GM19463 (cell line): ENCODE results near the gene JUND.

Experiments used
- ATAC-seq: cut with Tn5 transposase; IDR thresholded peaks from one replicate; pipeline ENCODE4 v1.9.1; 2021; ENCODE audit warnings: mild to moderate bottlenecking, moderate library complexity; ENCODE audit not compliant: unreplicated experiment

The JUND gene

DNA sequence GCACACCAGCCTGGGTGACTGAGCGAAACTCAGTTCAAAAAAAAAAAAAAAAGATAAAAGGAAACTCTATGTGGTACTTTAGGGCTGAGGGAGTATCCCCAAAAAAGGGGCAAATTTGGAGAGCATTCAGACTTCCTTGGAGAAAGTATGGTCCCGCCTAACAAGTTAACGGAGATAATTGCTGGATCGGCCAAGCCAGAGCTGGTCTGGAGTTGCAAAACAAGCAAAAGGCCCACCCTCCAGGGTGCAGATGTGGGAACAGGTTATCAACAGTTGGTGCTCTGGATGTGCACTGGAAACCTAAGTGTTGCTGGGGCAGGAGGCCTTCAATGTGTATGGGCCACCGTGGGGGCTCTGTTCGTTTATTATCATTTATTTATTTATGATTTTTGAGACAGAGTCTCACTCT lies 10.0 kb downstream of the JUND start:
- ATAC-seq, result no peak

DNA sequence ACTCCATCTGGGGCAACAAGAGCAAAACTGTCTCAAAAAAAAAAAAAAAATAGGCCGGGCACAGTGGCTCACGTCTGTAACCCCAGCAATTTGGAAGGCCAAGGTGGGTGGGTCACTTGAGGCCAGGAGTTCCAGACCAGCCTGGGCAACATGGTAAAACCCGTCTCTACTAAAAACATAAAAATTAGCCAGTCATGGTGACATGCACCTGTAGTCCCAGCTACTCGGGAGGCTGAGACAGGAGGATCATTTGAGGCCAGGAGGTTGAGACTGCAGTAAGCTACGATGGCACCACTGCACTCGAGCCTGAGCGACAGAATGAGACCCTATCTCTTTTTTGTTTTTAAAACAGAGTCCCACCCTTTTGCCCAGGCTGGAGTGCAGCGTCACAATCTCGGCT lies 11.1 kb downstream of the JUND start:
- ATAC-seq, result no peak

DNA sequence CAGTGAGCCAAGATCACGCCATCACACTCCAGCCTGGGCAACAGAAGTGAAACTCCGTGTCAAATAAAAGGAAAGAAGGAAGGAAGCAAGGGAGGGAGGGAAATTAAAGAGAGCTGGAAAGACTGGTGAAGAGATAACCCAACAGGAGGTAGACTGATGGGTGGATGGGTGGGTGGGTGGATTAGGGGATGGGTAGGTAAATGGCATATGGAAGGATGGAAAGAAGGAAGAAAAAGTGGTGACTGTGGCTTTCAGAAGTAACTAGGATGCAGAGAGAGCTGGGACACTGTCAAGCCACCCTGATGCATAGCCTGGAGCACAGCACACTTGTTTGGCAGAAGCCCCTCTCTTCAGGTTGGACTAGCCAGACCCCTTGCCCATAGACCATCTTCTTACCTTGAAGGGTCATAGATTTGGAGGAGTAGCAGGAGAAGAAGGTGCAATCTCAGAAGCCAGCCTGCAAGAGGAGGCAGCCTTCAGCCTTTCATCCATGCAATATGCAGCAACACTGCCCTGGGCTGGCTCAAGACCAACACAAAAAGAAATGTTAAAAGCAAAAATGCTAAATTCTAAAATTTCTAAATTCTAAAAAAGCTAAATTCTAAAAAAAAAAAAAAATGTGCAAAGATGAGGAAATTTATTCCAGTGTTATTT lies 12.2 kb downstream of the JUND start:
- no peak for ATAC-seq

DNA sequence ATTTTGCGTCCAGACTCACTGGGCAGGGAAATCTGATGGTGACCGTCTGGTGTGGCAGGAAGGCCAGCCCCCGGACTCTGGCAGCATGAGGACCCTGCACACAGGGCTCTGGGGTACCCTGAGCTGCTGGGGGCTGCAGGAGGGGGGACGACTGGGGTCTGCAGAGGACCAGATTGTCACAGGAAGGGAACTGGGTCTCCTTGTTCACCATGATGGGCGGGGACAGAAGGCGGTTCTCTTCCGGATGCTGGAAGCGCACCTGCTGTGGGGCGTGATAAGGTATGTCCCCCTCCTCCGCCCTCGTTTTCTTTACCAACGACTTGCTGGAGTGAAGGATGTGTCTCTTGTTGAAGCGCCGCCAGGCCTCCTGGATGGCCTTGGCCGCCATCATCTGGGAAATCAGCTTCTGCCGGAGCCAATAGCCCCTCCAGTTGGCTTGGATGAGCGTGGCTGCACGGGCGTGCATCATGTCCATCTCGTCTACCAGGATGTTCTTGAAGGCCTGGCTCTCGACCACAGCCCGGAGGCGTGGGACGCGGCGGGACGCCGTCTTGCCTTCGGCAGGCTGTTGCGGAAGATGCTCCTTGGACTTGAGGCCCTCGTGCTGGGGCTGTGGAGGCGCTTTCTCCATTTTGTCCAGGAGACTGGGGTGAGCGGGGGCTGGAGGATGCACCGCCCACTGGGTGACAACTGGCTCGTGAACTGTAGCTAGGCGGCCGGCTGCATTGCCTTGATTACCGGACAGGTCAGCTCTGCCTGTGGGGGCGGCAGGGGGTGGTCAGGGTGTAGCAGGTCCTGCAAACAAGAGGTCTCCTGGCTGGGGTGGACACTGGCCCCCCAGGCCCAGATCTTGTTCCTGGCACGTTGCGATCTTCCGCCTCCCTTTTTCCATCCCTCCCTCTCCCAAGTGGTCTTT lies 14.4 kb downstream of the JUND start:
- ATAC-seq, result no peak

DNA sequence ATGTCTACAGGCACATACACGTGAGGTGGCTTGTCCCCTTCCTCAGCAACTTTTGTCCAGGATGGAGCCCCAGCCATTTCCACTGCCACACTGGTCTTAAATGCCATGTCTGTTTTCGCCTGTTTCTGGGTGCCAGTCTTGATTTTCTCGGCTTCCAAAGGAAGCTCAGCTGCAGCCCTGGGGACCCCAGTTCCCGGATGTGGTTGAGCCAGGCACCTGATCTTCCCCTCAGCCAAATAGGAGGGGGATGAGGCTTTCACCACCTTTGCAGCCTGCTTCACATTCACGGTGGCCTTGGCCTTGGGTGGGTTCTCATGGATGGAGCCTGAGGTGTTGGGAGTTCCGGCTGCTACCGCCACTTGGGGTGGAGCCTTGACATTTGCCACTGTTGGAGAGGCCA lies 15.8 kb downstream of the JUND start:
- ATAC-seq, result no peak

DNA sequence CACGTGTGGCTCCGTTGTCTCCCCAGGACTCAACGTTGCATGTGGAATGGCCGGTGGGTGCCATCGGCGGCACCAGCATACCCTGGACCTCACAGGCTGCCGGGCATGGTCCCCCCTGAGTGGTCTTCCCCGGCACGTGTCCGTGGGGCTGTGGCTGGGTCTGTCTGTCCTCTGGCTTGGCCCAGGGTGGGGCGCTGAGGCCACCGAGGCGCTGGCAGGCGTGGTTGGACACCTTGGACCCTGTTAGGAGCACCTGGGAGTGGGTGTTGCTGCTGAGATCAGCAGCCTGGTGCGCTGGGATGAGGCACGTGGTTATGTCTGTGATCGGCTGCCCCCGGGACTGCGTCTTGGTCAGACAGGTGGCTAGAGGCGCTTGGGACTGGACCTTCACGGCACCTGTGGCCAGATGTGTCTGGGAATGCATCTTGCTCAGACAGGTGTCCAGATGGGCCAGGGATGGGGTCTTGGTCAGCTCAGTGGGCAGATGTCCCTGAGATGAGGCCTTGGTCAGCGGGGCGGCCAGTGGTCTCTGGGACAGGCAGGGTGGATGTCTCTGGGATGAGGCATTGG lies 16.4 kb downstream of the JUND start:
- ATAC-seq, result no peak

DNA sequence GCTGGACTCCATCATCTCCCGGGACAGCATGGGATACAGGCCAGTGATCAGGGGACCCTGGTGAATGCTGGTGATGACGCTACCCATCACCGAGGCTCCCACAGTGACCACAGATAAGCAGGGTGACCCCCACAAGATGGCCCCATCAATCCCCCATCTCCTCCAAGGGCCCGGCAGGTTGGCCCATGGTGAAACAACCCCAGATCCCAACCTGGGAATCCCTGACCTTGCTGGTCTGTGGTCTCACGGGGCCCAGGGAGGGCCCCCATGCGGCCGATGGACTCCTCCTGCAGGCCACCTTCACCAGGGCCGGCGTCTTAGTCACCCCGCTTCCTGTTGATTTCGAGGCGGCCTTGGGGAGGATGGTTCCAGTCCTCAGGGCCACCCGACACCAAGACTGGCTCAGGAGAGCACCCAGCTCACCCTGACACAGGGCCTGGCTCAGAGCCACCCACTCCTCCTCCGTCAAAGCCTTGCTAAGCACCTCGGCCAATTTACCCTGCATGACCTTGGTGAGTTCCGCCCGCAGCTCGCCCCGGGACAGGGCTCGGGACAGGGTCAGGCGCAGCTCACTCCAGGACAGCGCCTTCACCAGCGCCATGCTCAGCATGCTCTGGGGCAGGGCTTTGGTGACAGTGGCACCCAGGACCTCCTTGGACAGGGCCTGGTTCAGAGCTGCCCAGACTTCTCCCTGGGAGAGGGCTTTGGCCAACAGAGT lies 17.1 kb downstream of the JUND start:
- no peak for ATAC-seq

DNA sequence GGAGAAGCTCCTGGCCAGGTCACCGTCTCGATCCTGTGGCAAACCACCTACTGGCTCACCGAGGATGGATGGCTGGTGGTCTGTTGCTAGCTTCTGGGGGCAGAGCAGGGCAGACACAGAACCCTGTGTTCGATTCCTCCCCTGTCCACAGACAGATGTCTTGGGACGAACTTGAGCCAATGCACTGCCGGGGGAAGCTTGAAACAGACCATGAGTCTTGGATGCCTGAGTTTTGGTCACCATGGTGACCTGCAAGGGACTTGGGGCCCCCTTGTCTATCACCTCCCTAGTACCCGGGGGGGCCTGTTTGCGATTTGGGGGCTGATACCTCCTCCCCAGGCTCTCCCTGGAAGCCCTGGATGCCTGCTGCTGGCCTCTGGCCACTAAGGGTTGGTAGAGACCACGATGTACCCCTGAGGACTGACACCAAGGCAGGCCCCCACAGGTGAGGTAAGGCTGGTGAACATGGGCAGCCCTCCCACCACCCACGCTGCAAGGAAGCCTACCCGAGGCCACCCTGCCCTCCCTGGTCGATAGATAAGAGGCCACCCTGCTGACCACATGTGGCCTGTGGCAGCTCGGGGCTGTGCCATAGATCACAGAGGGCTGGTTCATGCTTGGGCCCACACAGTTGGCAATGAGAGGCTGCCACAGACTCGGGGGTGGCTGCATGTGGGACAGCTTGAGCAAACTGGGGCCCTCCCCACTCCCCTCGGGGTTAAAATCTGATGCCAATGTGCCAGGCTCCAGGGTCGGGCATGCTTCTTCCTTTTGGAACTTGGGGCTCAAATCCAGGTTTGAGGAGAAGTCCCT lies 17.9 kb downstream of the JUND start:
- ATAC-seq, result no peak

DNA sequence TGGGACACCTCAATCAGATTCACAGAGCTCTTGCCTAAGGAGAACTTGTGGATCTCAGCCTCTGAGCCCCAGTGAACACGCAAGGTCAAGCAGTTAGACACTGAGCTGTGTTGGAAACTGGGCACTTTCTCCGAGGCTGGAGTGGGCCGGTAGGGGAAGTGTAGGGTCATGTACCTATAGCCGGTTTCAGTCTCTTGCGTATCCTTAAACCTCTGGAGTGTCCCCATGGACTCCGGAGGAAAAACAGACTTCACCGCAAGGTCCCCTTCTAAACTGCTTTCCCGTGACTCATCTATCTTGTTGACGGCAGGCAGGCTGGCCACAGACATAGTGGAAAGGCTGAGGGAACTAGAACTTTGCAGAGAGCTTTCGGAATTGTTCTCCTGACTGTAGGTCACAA lies 18.5 kb downstream of the JUND start:
- no peak for ATAC-seq

DNA sequence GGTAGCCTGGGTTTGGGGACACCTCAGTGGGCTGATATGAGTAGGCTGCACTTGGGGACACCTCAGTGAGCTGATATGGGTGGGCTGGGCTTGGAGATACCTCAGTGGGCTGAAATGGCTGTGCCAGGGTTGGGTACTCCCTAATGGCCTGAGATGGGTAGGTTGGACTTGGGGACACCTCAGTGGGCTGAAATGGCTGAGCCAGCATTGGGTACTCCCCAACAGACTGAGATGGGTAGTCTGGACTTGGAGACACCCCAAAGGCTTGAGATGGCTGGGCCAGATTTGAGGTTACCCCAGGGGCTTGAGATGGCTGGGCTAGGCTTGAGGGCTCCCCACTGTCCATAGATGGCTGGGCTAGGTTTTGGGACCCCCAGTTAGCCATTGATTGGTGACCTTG lies 19.3 kb downstream of the JUND start:
- no peak for ATAC-seq

DNA sequence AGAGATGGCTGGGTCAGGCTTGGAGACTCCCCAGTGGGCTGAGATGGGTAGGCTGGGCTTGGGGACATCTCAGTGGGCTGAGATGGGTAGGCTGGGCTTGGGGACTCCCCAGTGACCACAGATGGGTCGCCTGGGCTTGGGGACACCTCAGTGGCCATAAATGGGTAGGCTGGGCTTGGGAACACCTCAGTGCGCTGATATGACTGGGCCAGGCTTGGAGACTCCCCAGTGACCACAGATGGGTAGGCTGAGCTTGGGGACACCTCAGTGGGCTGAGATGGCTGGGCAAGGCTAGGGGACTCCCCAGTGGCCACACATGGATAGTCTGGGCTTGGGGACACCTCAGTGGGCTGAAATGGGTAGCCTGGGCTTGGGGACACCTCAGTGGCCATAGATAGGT lies 19.9 kb downstream of the JUND start:
- no peak for ATAC-seq

DNA sequence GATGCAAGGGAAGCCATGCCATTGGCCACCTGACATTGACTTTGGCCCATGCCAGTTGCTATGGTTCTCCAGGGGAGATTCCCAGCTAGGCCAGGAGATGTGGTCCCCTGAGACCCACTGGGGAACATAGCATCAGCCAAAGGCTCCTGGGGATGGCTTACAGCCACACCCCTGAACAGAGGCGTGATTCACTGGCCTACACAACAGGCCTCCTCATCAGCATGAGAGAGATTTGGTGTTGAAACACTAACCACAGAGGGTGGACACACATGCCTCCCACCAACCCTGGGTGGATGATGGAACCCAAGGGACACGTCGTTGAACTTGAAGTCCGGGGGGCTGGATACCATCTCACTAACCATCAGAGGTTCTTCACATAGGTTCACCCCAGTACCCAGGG lies 21.5 kb downstream of the JUND start:
- no peak for ATAC-seq

DNA sequence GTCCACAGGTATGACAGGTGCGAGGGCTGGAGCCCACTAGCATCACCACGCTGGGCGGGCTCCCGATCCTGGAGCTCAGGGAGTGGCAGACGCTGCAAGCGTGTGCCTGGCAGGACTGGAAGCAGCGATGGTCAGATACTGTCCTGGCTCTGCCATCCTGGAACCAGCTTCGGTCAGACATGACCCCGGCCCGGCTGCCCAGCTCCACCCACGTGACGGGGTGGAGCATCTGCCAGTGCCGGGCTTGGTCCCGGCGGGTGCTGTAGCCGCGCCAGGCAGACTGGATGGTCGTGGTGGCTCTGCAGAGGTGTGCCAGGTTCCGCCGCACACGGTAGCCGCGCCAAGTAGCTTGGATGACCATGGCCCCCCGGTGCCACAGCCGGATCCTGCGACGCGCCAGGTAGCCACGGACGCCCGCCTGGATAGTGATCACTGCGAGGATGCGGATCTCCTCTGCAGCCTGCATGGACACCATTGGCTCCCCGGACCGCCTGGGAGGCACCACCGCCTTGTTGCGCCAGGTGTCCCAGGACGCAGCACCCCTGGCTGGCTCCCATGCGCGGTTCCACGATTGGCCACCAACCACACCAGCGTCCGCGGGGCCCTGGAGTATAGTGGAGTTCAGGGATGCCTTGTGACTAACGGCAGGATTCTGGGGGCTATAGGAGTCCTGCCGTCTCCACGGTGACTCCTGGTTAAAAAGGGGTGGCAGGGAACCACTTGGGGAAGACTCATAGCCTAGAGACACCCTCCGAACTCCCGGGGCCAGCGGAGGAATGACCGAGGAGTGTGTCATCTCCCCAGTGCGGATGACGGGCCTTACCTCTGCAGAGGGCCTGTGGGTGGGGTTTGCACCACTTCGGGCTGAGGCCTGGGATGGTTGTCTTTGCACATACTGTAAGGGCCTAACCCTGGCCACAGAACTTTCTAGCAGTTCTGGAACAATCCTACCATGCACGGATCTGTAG lies 23.6 kb downstream of the JUND start:
- ATAC-seq, result no peak

DNA sequence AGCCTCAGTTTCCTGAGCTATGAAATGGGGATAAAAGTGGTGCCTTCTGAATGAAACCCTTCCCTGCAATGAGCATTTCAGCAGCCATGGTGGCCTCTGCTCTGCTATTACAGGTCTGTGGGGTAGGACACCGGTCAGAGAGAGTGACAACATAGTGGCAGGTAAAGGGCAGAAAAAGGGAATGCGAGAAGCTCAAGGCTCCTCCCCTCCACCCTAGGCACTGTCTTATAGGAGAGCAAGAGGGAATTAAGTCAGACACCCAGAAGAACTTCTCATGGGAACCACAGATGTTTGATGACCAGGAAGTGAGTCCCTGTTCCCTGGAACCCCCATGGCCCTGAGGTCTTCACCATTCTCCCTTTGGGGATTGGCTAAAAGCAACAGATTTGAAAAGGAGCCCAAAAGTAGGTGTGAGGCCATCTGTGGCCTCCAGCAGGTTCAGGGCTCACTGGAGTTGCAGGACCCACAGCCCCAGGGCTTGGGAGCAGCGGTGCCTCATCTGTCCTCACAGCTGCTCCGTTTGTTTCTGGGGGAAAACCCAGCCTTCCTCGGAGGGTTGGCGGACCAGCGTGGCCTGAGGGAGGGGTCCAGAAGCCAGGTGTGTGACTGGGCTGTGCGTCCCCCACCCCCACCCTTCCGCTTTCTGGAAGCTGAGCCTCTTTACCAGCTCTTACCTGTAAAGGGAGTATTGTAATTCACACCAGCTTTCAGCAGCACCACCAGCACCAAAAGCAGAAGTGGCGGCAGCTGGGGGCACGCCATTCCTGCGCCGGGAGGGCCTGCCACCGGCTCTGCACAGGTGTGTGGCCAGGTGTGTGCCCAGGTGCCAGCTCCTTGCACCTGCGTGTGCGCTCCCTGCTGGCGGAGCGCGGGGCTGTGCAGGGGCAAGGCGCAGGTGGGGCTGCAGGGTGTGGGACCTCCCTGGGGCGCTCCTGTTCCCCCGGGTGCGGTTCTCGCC lies 26.6 kb downstream of the JUND start:
- ATAC-seq, result no peak

DNA sequence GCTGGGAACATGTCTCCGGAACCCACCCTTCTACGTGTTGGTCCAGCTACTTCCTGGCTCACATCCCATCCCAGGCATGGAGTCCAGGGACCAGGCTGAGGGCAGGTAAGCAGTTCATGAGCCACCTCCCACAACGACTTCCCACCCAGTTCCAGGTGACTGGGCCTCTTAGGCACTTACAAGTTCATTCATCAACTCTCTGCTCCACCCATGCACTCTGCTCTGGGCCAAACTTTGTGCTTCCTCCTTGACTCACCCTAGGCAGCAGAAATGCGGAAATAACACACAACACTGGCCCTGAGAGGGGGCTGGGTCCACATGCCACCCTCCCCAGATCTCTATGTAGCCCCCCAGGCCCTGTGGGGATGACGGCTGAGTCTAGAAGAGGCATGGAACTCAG lies 27.7 kb downstream of the JUND start:
- no peak for ATAC-seq

DNA sequence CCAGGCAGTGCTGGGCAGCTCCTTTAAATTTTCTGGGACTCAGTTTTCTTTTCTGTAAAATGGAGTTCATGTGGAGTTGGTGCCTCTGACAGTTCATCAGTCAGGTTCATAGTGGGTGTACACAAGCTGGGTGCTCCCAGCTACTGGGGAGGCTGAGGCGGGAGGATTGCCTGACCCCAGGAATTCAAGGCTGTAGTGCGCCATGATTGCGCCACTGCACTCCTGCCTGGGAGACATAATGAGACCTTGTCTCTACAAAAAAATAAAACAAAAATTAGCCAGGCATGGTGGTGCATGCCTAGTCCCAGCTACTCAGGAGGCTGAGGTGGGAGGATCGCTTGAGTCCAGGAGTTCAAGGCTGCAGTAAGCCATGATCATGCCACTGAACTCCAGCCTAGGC lies 28.3 kb downstream of the JUND start:
- ATAC-seq, result no peak

DNA sequence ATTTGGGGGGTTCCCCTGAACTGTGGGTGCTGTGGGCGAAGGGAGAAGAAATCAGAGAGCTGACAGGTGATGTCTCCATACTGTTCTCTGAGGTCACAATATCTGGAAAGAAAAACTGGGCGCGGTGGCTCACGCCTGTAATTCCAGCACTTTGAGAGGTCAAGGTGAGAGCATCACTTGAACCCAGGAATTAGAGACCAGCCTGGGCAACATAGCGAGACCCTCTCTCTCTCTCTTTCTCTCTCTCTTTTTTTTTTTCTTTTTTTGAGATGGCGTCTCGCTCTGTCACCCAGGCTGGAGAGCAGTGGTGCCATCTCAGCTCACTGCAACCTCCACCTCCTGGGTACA lies 29.1 kb downstream of the JUND start:
- no peak for ATAC-seq

DNA sequence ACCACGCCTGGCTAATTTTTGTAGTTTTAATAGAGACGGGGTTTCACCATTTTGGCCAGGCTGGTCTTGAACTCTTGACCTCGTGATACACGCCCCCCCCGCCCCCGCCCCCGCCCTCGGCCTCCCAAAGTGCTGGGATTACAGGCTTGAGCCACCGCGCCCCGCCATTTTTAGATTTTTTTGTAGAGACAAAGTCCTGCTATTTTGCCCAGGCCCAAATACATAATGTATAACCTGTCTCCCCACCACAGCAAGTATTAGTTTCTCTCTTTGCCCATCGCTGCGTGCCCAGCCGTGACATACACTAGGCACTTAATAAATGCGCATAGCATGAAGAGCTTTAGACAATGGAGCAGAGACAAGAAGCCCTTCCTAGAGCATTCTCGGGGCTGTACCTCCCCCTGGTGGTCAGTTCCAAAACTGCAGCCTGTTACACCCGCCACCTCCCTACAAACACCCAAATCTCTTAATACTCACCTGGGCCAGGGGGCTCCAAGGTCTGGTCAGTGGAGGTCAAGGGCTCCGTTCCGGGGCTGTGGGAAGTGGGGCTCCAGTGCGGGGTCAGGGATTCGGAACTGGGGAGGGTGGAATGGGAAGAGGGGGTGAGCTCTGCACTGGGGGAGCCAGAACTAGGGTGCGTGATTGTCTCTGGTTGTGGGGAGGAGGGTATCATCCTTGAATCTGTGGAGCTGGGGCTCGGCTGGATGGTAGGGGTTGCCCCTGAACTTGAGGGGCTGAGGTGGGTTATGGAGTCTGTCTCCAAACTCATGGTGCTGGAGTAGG lies 29.6 kb downstream of the JUND start:
- ATAC-seq, result no peak
